ENCODE measurements around the gene PRKX.

Gene PRKX

DNA sequence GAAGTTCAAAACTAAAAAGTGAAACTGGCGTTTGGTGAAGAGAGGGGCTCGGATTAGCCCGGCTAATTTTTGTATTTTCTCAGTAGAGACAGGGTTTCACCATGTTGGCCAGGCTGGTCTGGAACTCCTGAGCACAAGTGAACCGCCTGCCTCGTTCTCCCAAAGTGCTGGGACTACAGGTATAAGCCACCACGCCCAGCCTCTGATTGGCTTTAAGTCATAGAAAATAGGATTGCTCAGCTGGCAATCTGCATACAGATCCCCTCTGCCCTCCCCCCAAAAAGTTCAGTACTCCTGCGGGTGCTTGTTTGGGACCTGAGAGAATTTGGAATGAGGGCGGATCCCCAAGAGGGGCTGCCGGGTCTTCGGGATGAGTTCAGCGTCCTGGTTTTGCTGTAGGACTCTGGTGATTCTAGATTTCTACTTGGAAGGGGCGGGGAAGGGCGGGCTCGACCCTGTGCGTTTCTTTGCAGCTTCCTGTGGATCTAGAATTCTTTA lies 537 bp upstream of the PRKX start:
- peak overlapping the region; percentile 58 for H2AFZ ChIP-seq (ENCODE audit: low read length)

DNA sequence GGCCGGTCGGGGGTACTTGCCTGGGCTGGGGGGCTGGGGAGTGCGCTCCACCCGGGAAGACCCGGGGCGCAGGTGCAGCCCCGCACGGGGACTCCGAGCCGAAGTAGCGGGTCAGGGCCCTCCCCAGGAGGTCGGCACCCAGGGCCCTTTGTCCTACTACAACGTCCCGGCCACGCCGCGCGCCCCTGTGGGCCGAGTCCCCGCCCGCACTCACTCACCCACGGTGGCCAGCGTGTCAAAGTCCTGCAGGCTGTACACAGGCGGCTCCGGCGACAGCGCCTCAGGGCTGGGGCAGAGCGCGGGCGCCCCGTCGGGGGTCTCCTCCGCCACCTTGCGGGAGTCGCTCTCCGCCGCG lies 602 bp downstream of the PRKX start:
- TF ChIP-seq EZH2 (optimal IDR thresholded peaks at IDR 0.05; ENCODE audit: low read depth, low read length) (no peak), EZH2phosphoT487 (IDR thresholded peaks at IDR 0.05; ENCODE audit: low read length) (no peak)
- TF ChIP-seq, protein P1, sequence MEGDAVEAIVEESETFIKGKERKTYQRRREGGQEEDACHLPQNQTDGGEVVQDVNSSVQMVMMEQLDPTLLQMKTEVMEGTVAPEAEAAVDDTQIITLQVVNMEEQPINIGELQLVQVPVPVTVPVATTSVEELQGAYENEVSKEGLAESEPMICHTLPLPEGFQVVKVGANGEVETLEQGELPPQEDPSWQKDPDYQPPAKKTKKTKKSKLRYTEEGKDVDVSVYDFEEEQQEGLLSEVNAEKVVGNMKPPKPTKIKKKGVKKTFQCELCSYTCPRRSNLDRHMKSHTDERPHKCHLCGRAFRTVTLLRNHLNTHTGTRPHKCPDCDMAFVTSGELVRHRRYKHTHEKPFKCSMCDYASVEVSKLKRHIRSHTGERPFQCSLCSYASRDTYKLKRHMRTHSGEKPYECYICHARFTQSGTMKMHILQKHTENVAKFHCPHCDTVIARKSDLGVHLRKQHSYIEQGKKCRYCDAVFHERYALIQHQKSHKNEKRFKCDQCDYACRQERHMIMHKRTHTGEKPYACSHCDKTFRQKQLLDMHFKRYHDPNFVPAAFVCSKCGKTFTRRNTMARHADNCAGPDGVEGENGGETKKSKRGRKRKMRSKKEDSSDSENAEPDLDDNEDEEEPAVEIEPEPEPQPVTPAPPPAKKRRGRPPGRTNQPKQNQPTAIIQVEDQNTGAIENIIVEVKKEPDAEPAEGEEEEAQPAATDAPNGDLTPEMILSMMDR (IDR thresholded peaks at IDR 0.05; ENCODE audit: low read length): no peak
- Histone ChIP-seq H3K27me3 (replicated peaks; ENCODE audit: insufficient read depth, low read length) (no peaks in the 10 kb centered on the region), H3K4me1 (ENCODE audit: low read length) (no peaks in the 10 kb centered on the region), H3K27ac (ENCODE audit: low read length) (no peak overlapping the region), H3K36me3 (replicated peaks; ENCODE audit: insufficient read depth, low read length) (no peaks in the 10 kb centered on the region), H4K20me1 (ENCODE audit: insufficient read depth, low read length) (no peaks in the 10 kb centered on the region), H3K4me2 (ENCODE audit: low read depth, low read length) (peak overlapping the region; percentile 72), H2AFZ (ENCODE audit: low read length) (peak overlapping the region; percentile 27; the same call in 1 of the 2 replicates), H3K9me2 (replicated peaks; ENCODE audit: insufficient read depth, low read length) (no peaks in the 10 kb centered on the region), H3K79me2 (ENCODE audit: low read length) (peaks cover 42% of the 10 kb centered on the region), H3K9me3 (replicated peaks; ENCODE audit: insufficient read depth, low read length) (no peaks in the 10 kb centered on the region), H3F3A (ENCODE audit: insufficient read depth, low read length) (no peaks in the 10 kb centered on the region), H3K9ac (ENCODE audit: low read length) (peak overlapping the region; percentile 66), H3K4me3 (ENCODE audit: low read length) (peak overlapping the region; percentile 79)
- no peak for DNase-seq

More for the DNA sequence above, 537 bp upstream of the PRKX start:
- H3F3A ChIP-seq (ENCODE audit: insufficient read depth, low read length): no peaks in the 10 kb centered on the region
- H3K4me1 ChIP-seq (ENCODE audit: low read length): no peaks in the 10 kb centered on the region
- no peaks in the 10 kb centered on the region for H4K20me1 ChIP-seq (ENCODE audit: insufficient read depth, low read length)
- no peak for DNase-seq
- H3K9ac ChIP-seq (ENCODE audit: low read length): peak overlapping the region; percentile 38; the same call in 1 of the 2 replicates
- peak overlapping the region; percentile 47; the same call in 1 of the 2 replicates for H3K4me2 ChIP-seq (ENCODE audit: low read depth, low read length)
- TF ChIP-seq, protein P1 (IDR thresholded peaks at IDR 0.05; ENCODE audit: low read length): no peak
- TF ChIP-seq EZH2phosphoT487 (IDR thresholded peaks at IDR 0.05; ENCODE audit: low read length) (no peak), EZH2 (optimal IDR thresholded peaks at IDR 0.05; ENCODE audit: low read depth, low read length) (no peak)
- H3K9me2 ChIP-seq (replicated peaks; ENCODE audit: insufficient read depth, low read length): no peaks in the 10 kb centered on the region
- no peaks in the 10 kb centered on the region for H3K36me3 ChIP-seq (replicated peaks; ENCODE audit: insufficient read depth, low read length)
- no peaks in the 10 kb centered on the region for H3K9me3 ChIP-seq (replicated peaks; ENCODE audit: insufficient read depth, low read length)
- H3K4me3 ChIP-seq (ENCODE audit: low read length): peak overlapping the region; percentile 59
- H3K27me3 ChIP-seq (replicated peaks; ENCODE audit: insufficient read depth, low read length): no peaks in the 10 kb centered on the region
- peaks cover 38% of the 10 kb centered on the region for H3K79me2 ChIP-seq (ENCODE audit: low read length)
- H3K27ac ChIP-seq (ENCODE audit: low read length): no peak overlapping the region

DNA sequence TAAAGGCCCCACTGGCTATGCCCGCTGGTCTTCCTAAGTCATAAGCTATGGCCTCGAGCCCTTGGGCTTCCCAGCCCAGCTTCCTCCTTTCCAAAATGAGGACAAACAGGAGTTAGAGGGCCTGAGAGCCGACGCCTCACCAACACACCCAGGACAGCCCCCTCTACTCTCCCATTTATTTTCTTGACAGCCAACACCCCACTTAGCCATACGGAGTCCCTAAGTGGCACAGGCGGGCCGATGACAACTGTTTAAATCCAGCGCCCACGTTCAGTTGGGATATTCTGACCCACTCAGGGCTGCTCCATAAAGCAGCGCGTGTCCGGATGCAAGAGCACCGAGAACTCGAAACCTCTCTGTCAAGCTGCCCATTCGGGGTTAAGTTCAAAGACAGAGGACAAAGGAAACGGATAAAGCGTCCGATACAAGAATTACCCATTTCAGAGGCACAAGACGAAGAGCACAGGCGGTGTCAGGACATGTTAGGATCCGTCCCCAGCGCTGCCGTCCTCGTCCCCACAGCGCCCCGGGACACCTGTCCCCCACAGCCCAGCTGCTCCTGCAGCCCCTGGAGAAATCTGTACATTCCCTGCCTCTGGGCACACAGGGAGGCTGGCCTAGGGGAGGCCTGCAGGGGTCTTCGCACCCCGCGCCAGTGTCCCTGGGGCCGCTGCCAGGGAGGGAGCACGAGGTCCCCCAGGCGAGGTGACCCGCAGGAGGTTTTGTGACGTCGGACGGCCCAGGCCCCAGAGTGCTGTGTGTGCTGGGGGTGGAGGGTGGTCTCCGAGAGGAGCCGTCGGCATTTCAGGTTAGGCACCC lies 1.2 kb downstream of the PRKX start:
- H2AFZ ChIP-seq (ENCODE audit: low read length): peak overlapping the region; percentile 27; the same call in 1 of the 2 replicates
- peak; percentile 19 for DNase-seq

More for the DNA sequence above, 1.2 kb downstream of the PRKX start:
- no peaks in the 10 kb centered on the region for H3K9me3 ChIP-seq (replicated peaks; ENCODE audit: insufficient read depth, low read length)
- peak overlapping the region; percentile 72 for H3K4me2 ChIP-seq (ENCODE audit: low read depth, low read length)
- H3K27ac ChIP-seq (ENCODE audit: low read length): no peak overlapping the region
- no peaks in the 10 kb centered on the region for H3K36me3 ChIP-seq (replicated peaks; ENCODE audit: insufficient read depth, low read length)
- peak overlapping the region; percentile 79 for H3K4me3 ChIP-seq (ENCODE audit: low read length)
- no peak for TF ChIP-seq EZH2phosphoT487 (IDR thresholded peaks at IDR 0.05; ENCODE audit: low read length)
- TF ChIP-seq, protein P1 (IDR thresholded peaks at IDR 0.05; ENCODE audit: low read length): no peak
- no peak for TF ChIP-seq EZH2 (optimal IDR thresholded peaks at IDR 0.05; ENCODE audit: low read depth, low read length)
- H3K9me2 ChIP-seq (replicated peaks; ENCODE audit: insufficient read depth, low read length): no peaks in the 10 kb centered on the region
- H3F3A ChIP-seq (ENCODE audit: insufficient read depth, low read length): no peaks in the 10 kb centered on the region
- H4K20me1 ChIP-seq (ENCODE audit: insufficient read depth, low read length): no peaks in the 10 kb centered on the region
- peak overlapping the region; percentile 66; the same call in 1 of the 2 replicates for H3K9ac ChIP-seq (ENCODE audit: low read length)
- no peaks in the 10 kb centered on the region for H3K27me3 ChIP-seq (replicated peaks; ENCODE audit: insufficient read depth, low read length)
- no peaks in the 10 kb centered on the region for H3K4me1 ChIP-seq (ENCODE audit: low read length)
- H3K79me2 ChIP-seq (ENCODE audit: low read length): peaks cover 42% of the 10 kb centered on the region
